Left lung (tissue), 10 donors: ENCODE data around the gene NAIF1. TPM values are rescaled to one million over a fixed set of nuclear protein-coding genes. Genes with fewer than 3 reads are reported as not detected.

Source experiments
- ATAC-seq: fragments of 200-7000 bp; cut with Tn5 transposase; one replicate; pipeline ENCODE4 v1.9.1; 2020; ENCODE audit warnings: moderate library complexity
- DNase-seq, 4 donors: peaks; one replicate each; pipeline ENCODE4 v3.0.0-alpha.2; 2013 to 2020
- H3K27ac ChIP-seq, 2 donors: fragments of 200-600 bp; sonication (generic) in 1 of 2; one replicate each; pipeline versions ENCODE4 v1.5.0 to v1.8.0; 2020 to 2021
- H3K27me3 ChIP-seq, 2 donors: fragments of 200-600 bp; sonication (generic) in 1 of 2; one replicate each; pipeline versions ENCODE4 v1.5.0 to v1.8.0; 2020 to 2021
- H3K36me3 ChIP-seq, 2 donors: fragments of 200-600 bp; sonication (generic) in 1 of 2; one replicate each; pipeline versions ENCODE4 v1.5.0 to v1.8.0; 2020 to 2021
- H3K4me1 ChIP-seq, 2 donors: fragments of 200-600 bp; one replicate each; pipeline ENCODE4 v1.8.0; 2021
- H3K4me3 ChIP-seq, 2 donors: fragments of 200-600 bp; sonication (generic) in 1 of 2; one replicate each; pipeline versions ENCODE4 v1.5.0 to v1.8.0; 2020 to 2021; ENCODE audit warnings: mild to moderate bottlenecking in 1 of 2
- H3K9me3 ChIP-seq, 2 donors: fragments of 200-600 bp; sonication (generic) in 1 of 2; one replicate each; pipeline versions ENCODE4 v1.5.0 to v1.8.0; 2020 to 2021
- intact Hi-C, 2 donors: fragments of 100-400 bp; cut with DNase I; formaldehyde crosslinking; loops; one replicate each; pipeline versions ENCODE4 v1.11.2 to v1.14.2; 2022
- polyA plus RNA-seq, 6 donors: library from polyadenylated mRNA; unstranded; fragments of 120-200 nt; gene quantifications; one replicate each; pipeline ENCODE4 v1.2.1, GENCODE V29; 2013; ENCODE audit not compliant: insufficient read length in 6 of 6
- total RNA-seq, 2 donors: library from RNA; stranded (reverse); fragmentation: NEBNext Ultra II Directional; extraction: Animal tissue kit (Norgen Biotek cat#: 25700); gene quantifications; one replicate each; pipeline ENCODE4 v1.2.1, GENCODE V29; 2021
- TF ChIP-seq, protein P1 (sequence below), 2 donors: fragments of 200-600 bp; sonication (generic) in 1 of 2; IDR thresholded peaks; one replicate each; pipeline versions ENCODE4 v1.5.0 to v1.8.0; 2021; ENCODE audit warnings: antibody characterized with exemption in 2 of 2
- donor health status: DM: no; HTN: yes; CAD: no.
- donor health status: DM: no; HTN: no; CAD: no.

Gene NAIF1
- total and polyA plus RNA-seq, 8 donors = 7.7 to 11.5 (median 9.4) TPM

DNA sequence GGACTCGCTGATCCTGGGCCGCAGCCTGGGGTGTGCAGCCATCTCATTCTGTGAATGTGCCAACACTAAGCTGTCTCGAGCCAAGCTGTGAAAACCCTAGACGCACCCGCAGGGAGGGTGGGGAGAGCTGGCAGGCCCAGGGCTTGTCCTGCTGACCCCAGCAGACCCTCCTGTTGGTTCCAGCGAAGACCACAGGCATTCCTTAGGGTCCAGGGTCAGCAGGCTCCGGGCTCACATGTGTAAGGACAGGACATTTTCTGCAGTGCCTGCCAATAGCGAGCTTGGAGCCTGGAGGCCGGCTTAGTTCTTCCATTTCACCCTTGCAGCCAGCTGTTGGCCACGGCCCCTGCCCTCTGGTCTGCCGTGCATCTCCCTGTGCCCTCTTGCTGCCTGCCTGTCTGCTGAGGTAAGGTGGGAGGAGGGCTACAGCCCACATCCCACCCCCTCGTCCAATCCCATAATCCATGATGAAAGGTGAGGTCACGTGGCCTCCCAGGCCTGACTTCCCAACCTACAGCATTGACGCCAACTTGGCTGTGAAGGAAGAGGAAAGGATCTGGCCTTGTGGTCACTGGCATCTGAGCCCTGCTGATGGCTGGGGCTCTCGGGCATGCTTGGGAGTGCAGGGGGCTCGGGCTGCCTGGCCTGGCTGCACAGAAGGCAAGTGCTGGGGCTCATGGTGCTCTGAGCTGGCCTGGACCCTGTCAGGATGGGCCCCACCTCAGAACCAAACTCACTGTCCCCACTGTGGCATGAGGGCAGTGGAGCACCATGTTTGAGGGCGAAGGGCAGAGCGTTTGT is 40.5 kb upstream of the NAIF1 start:
- DNase-seq = peak in 1 of 4 donors; percentile 40
- Histone ChIP-seq H3K4me1 (peaks cover 0 to 18% of the 10 kb centered on the region in 2 donors), H3K4me3 (no peak overlapping the region), H3K27ac (no peak overlapping the region), H3K9me3 (no peaks in the 10 kb centered on the region), H3K36me3 (peaks cover 0 to 71% of the 10 kb centered on the region in 2 donors), H3K27me3 (no peaks in the 10 kb centered on the region)
- intact Hi-C loops = no loop called here
- ATAC-seq = no peak
- TF ChIP-seq, protein P1, sequence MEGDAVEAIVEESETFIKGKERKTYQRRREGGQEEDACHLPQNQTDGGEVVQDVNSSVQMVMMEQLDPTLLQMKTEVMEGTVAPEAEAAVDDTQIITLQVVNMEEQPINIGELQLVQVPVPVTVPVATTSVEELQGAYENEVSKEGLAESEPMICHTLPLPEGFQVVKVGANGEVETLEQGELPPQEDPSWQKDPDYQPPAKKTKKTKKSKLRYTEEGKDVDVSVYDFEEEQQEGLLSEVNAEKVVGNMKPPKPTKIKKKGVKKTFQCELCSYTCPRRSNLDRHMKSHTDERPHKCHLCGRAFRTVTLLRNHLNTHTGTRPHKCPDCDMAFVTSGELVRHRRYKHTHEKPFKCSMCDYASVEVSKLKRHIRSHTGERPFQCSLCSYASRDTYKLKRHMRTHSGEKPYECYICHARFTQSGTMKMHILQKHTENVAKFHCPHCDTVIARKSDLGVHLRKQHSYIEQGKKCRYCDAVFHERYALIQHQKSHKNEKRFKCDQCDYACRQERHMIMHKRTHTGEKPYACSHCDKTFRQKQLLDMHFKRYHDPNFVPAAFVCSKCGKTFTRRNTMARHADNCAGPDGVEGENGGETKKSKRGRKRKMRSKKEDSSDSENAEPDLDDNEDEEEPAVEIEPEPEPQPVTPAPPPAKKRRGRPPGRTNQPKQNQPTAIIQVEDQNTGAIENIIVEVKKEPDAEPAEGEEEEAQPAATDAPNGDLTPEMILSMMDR (IDR thresholded peaks at IDR 0.05) = no peak

DNA sequence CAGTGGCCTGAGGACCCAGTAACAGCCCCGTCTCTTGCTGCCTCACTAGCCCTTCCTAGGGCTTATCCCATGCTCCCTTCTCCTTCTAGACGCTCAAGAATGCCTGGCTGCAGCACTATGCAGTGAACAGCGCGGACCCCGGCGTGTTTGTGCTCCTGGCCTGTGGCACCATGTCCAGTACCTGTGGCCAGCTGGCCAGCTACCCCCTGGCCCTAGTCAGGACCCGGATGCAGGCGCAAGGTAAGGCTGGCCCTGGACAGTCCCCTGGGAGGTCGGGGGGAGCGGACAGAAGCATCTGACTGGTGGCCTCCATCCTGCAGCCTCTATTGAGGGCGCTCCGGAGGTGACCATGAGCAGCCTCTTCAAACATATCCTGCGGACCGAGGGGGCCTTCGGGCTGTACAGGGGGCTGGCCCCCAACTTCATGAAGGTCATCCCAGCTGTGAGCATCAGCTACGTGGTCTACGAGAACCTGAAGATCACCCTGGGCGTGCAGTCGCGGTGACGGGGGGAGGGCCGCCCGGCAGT is 39.9 kb upstream of the NAIF1 start:
- Histone ChIP-seq H3K27me3 (no peaks in the 10 kb centered on the region), H3K27ac (no peak overlapping the region), H3K9me3 (no peaks in the 10 kb centered on the region), H3K4me3 (no peak overlapping the region), H3K36me3 (peaks cover 0 to 78% of the 10 kb centered on the region in 2 donors), H3K4me1 (peaks cover 0 to 25% of the 10 kb centered on the region in 2 donors)
- TF ChIP-seq, protein P1 (IDR thresholded peaks at IDR 0.05) = no peak
- ATAC-seq (no peak), DNase-seq (peak in 1 of 4 donors; percentile 75)
- intact Hi-C loops = no loop called here

DNA sequence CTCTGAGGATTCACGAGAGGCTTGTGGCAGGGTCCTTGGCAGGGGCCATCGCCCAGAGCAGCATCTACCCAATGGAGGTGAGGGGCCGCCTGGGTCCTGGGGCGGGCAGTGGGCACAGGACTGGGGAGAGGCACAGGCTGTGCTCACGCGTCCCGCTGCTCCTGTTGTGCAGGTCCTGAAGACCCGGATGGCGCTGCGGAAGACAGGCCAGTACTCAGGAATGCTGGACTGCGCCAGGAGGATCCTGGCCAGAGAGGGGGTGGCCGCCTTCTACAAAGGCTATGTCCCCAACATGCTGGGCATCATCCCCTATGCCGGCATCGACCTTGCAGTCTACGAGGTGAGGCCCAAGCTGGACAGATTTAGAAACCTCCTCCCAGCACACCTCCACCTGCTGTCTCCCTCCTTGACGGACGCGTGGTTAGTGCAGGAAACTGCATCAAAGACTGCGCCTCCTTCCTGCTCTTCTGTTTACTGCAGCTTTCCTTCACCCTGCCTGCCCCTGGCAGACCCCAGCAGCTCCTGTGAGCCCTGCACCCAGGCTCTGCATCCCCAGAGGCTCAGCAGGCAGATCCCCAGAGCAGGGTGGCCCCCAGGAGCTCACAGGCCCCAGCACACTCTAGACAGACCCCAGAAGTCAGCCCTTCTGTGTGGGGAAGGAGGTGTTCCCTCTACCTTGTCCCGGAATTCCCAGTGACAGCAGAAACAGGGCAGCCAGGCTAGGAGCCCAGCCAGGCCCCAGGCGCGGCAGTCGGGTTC is 39.2 kb upstream of the NAIF1 start:
- H3K36me3 ChIP-seq = peaks cover 0 to 84% of the 10 kb centered on the region in 2 donors
- TF ChIP-seq, protein P1 (IDR thresholded peaks at IDR 0.05) = no peak
- H3K4me1 ChIP-seq = peaks cover 2 to 30% of the 10 kb centered on the region in 2 donors

DNA sequence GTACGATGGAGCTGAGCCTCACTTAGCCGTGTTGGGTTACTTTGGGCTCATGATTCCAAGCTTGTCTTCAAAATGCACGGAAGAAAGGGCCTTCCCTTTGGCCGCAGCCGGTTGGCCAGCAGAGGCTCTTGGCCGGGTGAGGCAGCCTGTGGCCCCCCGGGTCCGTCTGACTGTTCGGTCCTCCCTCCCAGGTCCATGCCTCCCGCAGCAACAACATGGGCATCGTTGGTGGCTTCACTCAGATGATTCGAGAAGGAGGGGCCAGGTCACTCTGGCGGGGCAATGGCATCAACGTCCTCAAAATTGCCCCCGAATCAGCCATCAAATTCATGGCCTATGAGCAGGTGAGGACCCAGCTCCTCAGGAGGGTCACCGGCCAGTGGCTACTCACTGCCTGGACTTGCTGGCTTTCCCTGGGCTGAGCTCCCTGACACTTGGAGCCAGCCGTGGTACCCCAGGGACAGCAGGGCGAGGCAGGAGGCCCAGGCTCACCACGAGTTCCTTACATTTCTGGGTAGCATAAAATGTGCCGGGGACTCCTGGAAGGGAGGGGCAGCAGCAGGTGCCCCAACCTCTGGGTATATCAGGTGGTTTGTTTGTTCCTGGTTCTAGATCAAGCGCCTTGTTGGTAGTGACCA is 38.5 kb upstream of the NAIF1 start:
- H3K9me3 ChIP-seq = no peaks in the 10 kb centered on the region
- peaks cover 9 to 37% of the 10 kb centered on the region in 2 donors for H3K4me1 ChIP-seq
- peaks cover 0 to 91% of the 10 kb centered on the region in 2 donors for H3K36me3 ChIP-seq
- ATAC-seq (no peak), DNase-seq (peak in 1 of 4 donors; percentile 53)
- TF ChIP-seq, protein P1 (IDR thresholded peaks at IDR 0.05) = no peak
- intact Hi-C loops = no loop called here
- H3K27ac ChIP-seq = no peak overlapping the region
- no peak overlapping the region for H3K4me3 ChIP-seq
- H3K27me3 ChIP-seq = no peaks in the 10 kb centered on the region

More for the DNA sequence above, 39.2 kb upstream of the NAIF1 start:
- Histone ChIP-seq H3K27me3 (no peaks in the 10 kb centered on the region), H3K4me3 (no peak overlapping the region), H3K27ac (no peak overlapping the region), H3K9me3 (no peaks in the 10 kb centered on the region)
- intact Hi-C loops = no loop called here
- ATAC-seq (no peak), DNase-seq (peak in 1 of 4 donors; percentile 68)
